ENCODE measurements around the gene MTERF4.

Gene MTERF4

GRCh38 chr2:241132538-241133435, 30.7 kb upstream of the MTERF4 start:
- DNase-seq, result no peak

- DNase-seq, result no peak
Measured at GRCh38 chr2:241131531-241131930, 29.4 kb upstream of the MTERF4 start.

GRCh38 chr2:241130316-241130715, 28.2 kb upstream of the MTERF4 start:
- no peak for DNase-seq

GRCh38 chr2:241129086-241129871, 27.2 kb upstream of the MTERF4 start:
- DNase-seq, result no peak

GRCh38 chr2:241128266-241128665, 26.2 kb upstream of the MTERF4 start:
- DNase-seq, result no peak

GRCh38 chr2:241126771-241127202, 24.7 kb upstream of the MTERF4 start:
- no peak for DNase-seq

GRCh38 chr2:241126201-241126611, 24.1 kb upstream of the MTERF4 start:
- DNase-seq, result no peak

- DNase-seq, result no peak
Measured at GRCh38 chr2:241125626-241126025, 23.5 kb upstream of the MTERF4 start.

- no peak for DNase-seq
Measured at GRCh38 chr2:241123816-241124536, 21.9 kb upstream of the MTERF4 start.

- DNase-seq, result no peak
Measured at GRCh38 chr2:241122376-241123002, 20.4 kb upstream of the MTERF4 start.

- DNase-seq, result no peak
Measured at GRCh38 chr2:241121008-241121407, 18.9 kb upstream of the MTERF4 start.

- DNase-seq, result no peak
Measured at GRCh38 chr2:241120440-241120839, 18.4 kb upstream of the MTERF4 start.

GRCh38 chr2:241118737-241119505, 16.8 kb upstream of the MTERF4 start:
- no peak for DNase-seq

- DNase-seq, result no peak
Measured at GRCh38 chr2:241116606-241117560, 14.8 kb upstream of the MTERF4 start.

- no peak for DNase-seq
Measured at GRCh38 chr2:241115361-241115760, 13.3 kb upstream of the MTERF4 start.

- no peak for DNase-seq
Measured at GRCh38 chr2:241114836-241115235, 12.7 kb upstream of the MTERF4 start.

GRCh38 chr2:241112592-241112991, 10.5 kb upstream of the MTERF4 start:
- DNase-seq, result no peak

GRCh38 chr2:241112046-241112445, 10.0 kb upstream of the MTERF4 start:
- DNase-seq, result no peak

GRCh38 chr2:241111440-241111805, 9.3 kb upstream of the MTERF4 start:
- no peak for DNase-seq

- no peak for DNase-seq
Measured at GRCh38 chr2:241110607-241111439, 8.7 kb upstream of the MTERF4 start.
